Measurements from ENCODE around the gene RBFOX2. TPM values are rescaled to one million over a fixed set of nuclear protein-coding genes. Genes with fewer than 3 reads are reported as not detected.

Gene RBFOX2
- total and polyA plus RNA-seq, 2 of the 13 experiments (the other 11 are each of a cell fraction or from before 2014, with no cell fraction given): 37.3 to 40.4 TPM

DNA sequence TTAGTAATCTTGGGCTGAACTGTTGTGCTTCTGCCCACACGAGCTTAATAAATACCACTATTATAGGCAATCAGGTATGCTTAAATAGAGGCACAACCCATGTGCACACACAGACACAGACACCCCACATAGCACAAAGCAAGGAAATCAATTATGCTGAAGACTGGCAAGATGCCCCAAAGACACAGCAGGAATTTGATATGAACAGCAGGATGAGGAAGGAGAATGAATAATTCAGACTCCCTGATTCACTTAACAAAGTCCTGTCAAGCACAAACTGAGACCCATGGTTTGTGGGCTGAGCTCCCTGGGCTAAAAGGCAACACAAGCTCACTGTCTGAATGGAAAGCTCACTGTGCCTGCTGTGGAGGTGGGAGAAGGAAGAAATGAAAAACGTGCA, 42.5 kb downstream of the RBFOX2 start:
- no peak overlapping the region for H3K4me2 ChIP-seq (ENCODE audit: low read depth, low read length)
- no peaks in the 10 kb centered on the region for H3K9me3 ChIP-seq (ENCODE audit: low read length)
- ATAC-seq: no peak
- H3K27ac ChIP-seq (ENCODE audit: extremely low read length, insufficient read depth, low read length): no peak overlapping the region
- intact Hi-C loops (cut with micrococcal nuclease; ENCODE audit: unreplicated experiment): no loop called here
- FAIRE-seq: no peak
- no peak overlapping the region for H3K9ac ChIP-seq (ENCODE audit: insufficient read depth, low read depth, low read length)
- no peaks in the 10 kb centered on the region; a peak in 1 of 5 replicates for H3K36me3 ChIP-seq (replicated peaks in 1 of 2; ENCODE audit: control insufficient read depth in 1 of 2, insufficient read depth in 2 of 2, low read length in 2 of 2)
- H3K79me2 ChIP-seq (ENCODE audit: insufficient read depth, low read length): peaks cover 21% of the 10 kb centered on the region
- WGBS (ENCODE audit: low lambda C conversion rate): 92% methylated on average over 2 of the region's 2 CpGs
- no peak for DNase-seq (ENCODE audit: low spot score)
- in situ Hi-C loops (cut with HindIII; ENCODE audit: extremely low pct_ligation_motif_present, low pct_unique_long_range_greater_than_20kb): no loop called here
- H3K4me3 ChIP-seq (replicated peaks in 1 of 3; ENCODE audit: insufficient read depth in 1 of 3, low read depth in 2 of 3, low read length in 3 of 3): no peak overlapping the region
- ChIA-PET CTCF (ENCODE audit: low intra/inter-chr PET ratio, low total read pairs) (no interaction called here), POLR2A (no interaction called here)
- no peaks in the 10 kb centered on the region for H3K27me3 ChIP-seq (ENCODE audit: control insufficient read depth in 1 of 2, insufficient read depth in 2 of 2, low read length in 2 of 2)
- H4K20me1 ChIP-seq (ENCODE audit: insufficient read depth, low read length): no peaks in the 10 kb centered on the region
- H2AFZ ChIP-seq (ENCODE audit: low read length): no peak overlapping the region
- BruUV-seq (replicated peaks): no TSS peak
- TF ChIP-seq ZBTB14 (CRISPR knock-in tag; IDR thresholded peaks at IDR 0.05): no peak
- no peak for TF ChIP-seq NFKBIZ (CRISPR knock-in tag; IDR thresholded peaks at IDR 0.05)
- TF ChIP-seq ZFAT (CRISPR knock-in tag; conservative IDR thresholded peaks at IDR 0.05): no peak
- TF ChIP-seq, protein P1, sequence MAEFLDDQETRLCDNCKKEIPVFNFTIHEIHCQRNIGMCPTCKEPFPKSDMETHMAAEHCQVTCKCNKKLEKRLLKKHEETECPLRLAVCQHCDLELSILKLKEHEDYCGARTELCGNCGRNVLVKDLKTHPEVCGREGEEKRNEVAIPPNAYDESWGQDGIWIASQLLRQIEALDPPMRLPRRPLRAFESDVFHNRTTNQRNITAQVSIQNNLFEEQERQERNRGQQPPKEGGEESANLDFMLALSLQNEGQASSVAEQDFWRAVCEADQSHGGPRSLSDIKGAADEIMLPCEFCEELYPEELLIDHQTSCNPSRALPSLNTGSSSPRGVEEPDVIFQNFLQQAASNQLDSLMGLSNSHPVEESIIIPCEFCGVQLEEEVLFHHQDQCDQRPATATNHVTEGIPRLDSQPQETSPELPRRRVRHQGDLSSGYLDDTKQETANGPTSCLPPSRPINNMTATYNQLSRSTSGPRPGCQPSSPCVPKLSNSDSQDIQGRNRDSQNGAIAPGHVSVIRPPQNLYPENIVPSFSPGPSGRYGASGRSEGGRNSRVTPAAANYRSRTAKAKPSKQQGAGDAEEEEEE (CRISPR knock-in tag; IDR thresholded peaks at IDR 0.05; ENCODE audit: borderline replicate concordance): no peak
- TF ChIP-seq ZSCAN25 (CRISPR knock-in tag; IDR thresholded peaks at IDR 0.05): no peak
- TF ChIP-seq KDM5B (CRISPR knock-in tag; IDR thresholded peaks at IDR 0.05; ENCODE audit: borderline replicate concordance): no peak
- TF ChIP-seq SSRP1 (CRISPR knock-in tag; IDR thresholded peaks at IDR 0.05): no peak
- TF ChIP-seq ZNF577 (CRISPR knock-in tag; IDR thresholded peaks at IDR 0.05; ENCODE audit: borderline replicate concordance, low read depth): no peak
- H3K4me1 ChIP-seq (ENCODE audit: insufficient read depth, low read length): peaks cover 78% of the 10 kb centered on the region
